ENCODE results near the gene PIGBOS1.

Gene PIGBOS1

DNA sequence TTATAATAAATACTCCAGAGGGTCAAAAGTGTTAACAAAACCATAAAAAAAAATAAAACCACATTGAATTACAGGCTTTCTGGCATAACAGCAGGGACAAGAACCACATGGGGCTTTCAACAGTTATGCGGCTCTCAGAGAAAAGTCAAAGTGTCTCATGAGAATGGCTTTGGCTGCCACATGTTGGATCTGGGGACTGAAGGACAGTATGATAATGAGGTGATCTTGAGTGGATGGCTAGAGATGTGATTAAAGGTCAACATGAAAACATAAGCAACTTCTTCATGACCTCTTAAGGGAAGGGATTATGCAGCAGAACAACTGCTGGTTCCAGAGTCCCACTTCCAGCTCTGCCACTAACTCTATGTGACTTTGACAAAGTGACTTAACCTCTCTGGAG is 34.5 kb downstream of the PIGBOS1 start:
- Histone ChIP-seq H3K79me2 (ENCODE audit: insufficient read depth, low read length) (0 out of 2 replicates have a peak, but pooled peaks cover 4% of the 10 kb centered on the region), H3K9me2 (ENCODE audit: low read depth, low read length) (no peaks in the 10 kb centered on the region), H3K4me2 (ENCODE audit: low read length) (no peak overlapping the region), H3K9me3 (ENCODE audit: low read length) (no peaks in the 10 kb centered on the region), H3K27ac (ENCODE audit: low read depth, low read length, poor library complexity, severe bottlenecking) (no peak overlapping the region), H3K36me3 (ENCODE audit: insufficient read depth, low read length) (no peaks in the 10 kb centered on the region), H3K4me1 (ENCODE audit: insufficient read depth, low read length, severe bottlenecking) (peaks cover 30% of the 10 kb centered on the region), H2AFZ (ENCODE audit: low read length) (no peak overlapping the region), H3K27me3 (ENCODE audit: insufficient read depth, low read length) (no peaks in the 10 kb centered on the region), H3K9ac (ENCODE audit: low read length) (no peak overlapping the region), H3F3A (ENCODE audit: insufficient read depth, low read length) (no peaks in the 10 kb centered on the region), H4K20me1 (ENCODE audit: insufficient read depth, low read length) (no peaks in the 10 kb centered on the region), H3K4me3 (ENCODE audit: low read depth, low read length, poor library complexity, severe bottlenecking) (no peak overlapping the region)
- no peak for TF ChIP-seq EZH2 (IDR thresholded peaks at IDR 0.05; ENCODE audit: borderline replicate concordance, low read length)
- TF ChIP-seq, protein P1, sequence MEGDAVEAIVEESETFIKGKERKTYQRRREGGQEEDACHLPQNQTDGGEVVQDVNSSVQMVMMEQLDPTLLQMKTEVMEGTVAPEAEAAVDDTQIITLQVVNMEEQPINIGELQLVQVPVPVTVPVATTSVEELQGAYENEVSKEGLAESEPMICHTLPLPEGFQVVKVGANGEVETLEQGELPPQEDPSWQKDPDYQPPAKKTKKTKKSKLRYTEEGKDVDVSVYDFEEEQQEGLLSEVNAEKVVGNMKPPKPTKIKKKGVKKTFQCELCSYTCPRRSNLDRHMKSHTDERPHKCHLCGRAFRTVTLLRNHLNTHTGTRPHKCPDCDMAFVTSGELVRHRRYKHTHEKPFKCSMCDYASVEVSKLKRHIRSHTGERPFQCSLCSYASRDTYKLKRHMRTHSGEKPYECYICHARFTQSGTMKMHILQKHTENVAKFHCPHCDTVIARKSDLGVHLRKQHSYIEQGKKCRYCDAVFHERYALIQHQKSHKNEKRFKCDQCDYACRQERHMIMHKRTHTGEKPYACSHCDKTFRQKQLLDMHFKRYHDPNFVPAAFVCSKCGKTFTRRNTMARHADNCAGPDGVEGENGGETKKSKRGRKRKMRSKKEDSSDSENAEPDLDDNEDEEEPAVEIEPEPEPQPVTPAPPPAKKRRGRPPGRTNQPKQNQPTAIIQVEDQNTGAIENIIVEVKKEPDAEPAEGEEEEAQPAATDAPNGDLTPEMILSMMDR (IDR thresholded peaks at IDR 0.05; ENCODE audit: low read length): no peak

DNA sequence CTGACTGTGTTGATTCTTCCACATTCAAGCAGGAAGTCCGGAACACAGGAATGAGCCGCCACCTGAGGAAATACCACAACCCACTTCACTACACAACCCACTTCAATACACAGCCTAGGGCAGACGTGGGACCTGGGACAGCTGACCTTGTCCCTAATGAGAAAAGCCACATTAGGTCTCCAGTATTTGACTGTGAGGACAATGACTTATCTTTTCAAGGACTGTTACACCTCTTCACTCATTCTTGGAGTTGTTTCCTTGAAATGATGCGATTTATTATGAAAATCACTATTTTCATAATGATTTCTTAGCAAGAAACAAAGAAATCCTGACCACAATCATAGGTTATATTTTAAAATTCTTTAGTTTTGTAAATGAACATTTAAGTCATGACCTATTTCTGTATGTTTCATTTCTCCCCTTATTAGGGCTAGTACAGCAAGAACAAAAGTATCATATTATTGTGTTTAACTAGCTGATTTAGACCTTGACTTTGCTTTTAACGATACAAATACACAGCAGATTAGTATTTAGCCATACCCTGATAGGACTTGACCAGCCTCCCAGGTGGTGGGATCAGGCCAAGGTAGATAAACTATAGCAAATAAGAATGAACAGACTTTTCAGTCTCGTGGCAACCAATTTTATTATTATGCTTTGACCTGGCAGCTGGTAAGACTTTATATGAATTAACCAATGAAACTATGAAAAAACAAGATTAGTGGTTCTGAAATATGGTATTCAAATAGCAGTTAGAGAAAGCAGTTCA is 35.4 kb downstream of the PIGBOS1 start:
- Histone ChIP-seq H3K4me1 (ENCODE audit: insufficient read depth, low read length, severe bottlenecking) (peaks cover 28% of the 10 kb centered on the region), H3K9me2 (ENCODE audit: low read depth, low read length) (no peaks in the 10 kb centered on the region), H4K20me1 (ENCODE audit: insufficient read depth, low read length) (no peaks in the 10 kb centered on the region), H3K9ac (ENCODE audit: low read length) (no peak overlapping the region), H3K4me2 (ENCODE audit: low read length) (no peak overlapping the region), H2AFZ (ENCODE audit: low read length) (no peak overlapping the region), H3K4me3 (ENCODE audit: low read depth, low read length, poor library complexity, severe bottlenecking) (no peak overlapping the region), H3K79me2 (ENCODE audit: insufficient read depth, low read length) (0 out of 2 replicates have a peak, but pooled peaks cover 4% of the 10 kb centered on the region), H3K9me3 (ENCODE audit: low read length) (no peaks in the 10 kb centered on the region), H3K27ac (ENCODE audit: low read depth, low read length, poor library complexity, severe bottlenecking) (no peak overlapping the region), H3F3A (ENCODE audit: insufficient read depth, low read length) (no peaks in the 10 kb centered on the region), H3K27me3 (ENCODE audit: insufficient read depth, low read length) (no peaks in the 10 kb centered on the region), H3K36me3 (ENCODE audit: insufficient read depth, low read length) (no peaks in the 10 kb centered on the region)
- no peak for TF ChIP-seq EZH2 (IDR thresholded peaks at IDR 0.05; ENCODE audit: borderline replicate concordance, low read length)
- TF ChIP-seq, protein P1 (IDR thresholded peaks at IDR 0.05; ENCODE audit: low read length): no peak

DNA sequence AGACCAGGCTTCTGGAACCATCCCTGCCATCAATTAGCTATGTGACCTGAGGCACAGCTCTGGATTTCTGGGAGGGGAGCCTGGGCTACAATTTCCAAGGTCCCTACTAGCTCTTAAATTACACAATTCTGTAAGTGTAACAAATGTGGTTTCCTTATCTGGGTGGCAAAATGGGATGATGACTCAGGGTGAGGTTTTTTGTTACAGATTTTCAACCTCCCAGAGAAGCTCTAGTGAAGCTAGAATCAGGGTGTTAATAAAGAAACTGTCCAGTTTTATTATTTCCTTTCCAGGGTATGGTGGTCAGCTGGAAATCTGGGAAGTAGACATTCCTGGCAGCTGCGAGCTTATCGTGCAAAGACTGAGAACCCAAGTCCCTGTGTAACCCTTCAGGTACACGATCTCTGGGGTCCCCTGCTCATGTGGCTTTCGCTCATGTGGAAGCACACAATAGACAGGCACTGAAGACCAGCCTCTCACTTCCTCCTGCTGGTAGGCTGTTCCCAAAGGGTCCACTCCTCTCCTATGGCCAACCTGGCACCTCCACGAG is 36.6 kb downstream of the PIGBOS1 start:
- no peak for TF ChIP-seq EZH2 (IDR thresholded peaks at IDR 0.05; ENCODE audit: borderline replicate concordance, low read length)
- TF ChIP-seq, protein P1 (IDR thresholded peaks at IDR 0.05; ENCODE audit: low read length): no peak
- no peaks in the 10 kb centered on the region for H3K9me2 ChIP-seq (ENCODE audit: low read depth, low read length)
- H2AFZ ChIP-seq (ENCODE audit: low read length): no peak overlapping the region
- no peaks in the 10 kb centered on the region for H4K20me1 ChIP-seq (ENCODE audit: insufficient read depth, low read length)
- no peak overlapping the region for H3K4me2 ChIP-seq (ENCODE audit: low read length)
- H3K27ac ChIP-seq (ENCODE audit: low read depth, low read length, poor library complexity, severe bottlenecking): no peak overlapping the region
- no peak overlapping the region for H3K9ac ChIP-seq (ENCODE audit: low read length)
- H3K36me3 ChIP-seq (ENCODE audit: insufficient read depth, low read length): no peaks in the 10 kb centered on the region
- H3K9me3 ChIP-seq (ENCODE audit: low read length): no peaks in the 10 kb centered on the region
- H3K79me2 ChIP-seq (ENCODE audit: insufficient read depth, low read length): 0 out of 2 replicates have a peak, but pooled peaks cover 4% of the 10 kb centered on the region
- H3K27me3 ChIP-seq (ENCODE audit: insufficient read depth, low read length): no peaks in the 10 kb centered on the region
- H3F3A ChIP-seq (ENCODE audit: insufficient read depth, low read length): no peaks in the 10 kb centered on the region
- H3K4me1 ChIP-seq (ENCODE audit: insufficient read depth, low read length, severe bottlenecking): peaks cover 32% of the 10 kb centered on the region
- no peak overlapping the region for H3K4me3 ChIP-seq (ENCODE audit: low read depth, low read length, poor library complexity, severe bottlenecking)
